Tibial nerve (tissue), 3 donors: ENCODE measurements around the gene RTL10.

ENCODE experiments used
- POLR2A ChIP-seq, 2 donors: fragments of 450-650 bp; IDR thresholded peaks; one replicate each; pipeline ENCODE4 v1.6.1; 2017; ENCODE audit warnings: antibody characterized with exemption in 2 of 2, mild to moderate bottlenecking in 2 of 2, moderate library complexity in 2 of 2
- TF ChIP-seq, protein P1 (sequence below), 5 experiments: fragments of 200-600 bp in 3 of 5; fragments of 450-650 bp in 2 of 5; sonication (generic) in 3 of 5; IDR thresholded peaks; one replicate each; pipeline ENCODE4 v1.5.1; 2016 to 2019; ENCODE audit warnings: antibody characterized with exemption in 5 of 5, mild to moderate bottlenecking in 3 of 5, moderate library complexity in 2 of 5

DNA sequence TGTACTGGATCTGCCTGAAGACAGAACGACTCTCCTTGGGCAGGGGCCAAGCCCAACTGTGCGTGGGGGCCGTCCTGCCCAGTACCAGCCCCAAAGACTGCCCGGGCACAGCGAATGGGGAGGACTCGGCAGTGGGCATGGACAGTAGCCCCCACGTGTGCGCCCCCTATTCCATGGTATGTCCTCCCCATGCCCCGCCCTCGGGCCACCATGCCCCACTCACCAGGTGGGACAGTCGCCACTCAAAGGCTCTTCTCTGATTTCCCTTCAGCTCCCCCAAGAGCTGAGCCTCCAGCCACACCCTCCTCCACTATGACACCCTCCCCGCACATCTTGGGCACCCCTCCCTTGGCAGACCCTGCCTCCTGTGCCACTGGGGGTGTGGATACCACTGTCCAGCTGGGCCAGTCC, 43.5 kb downstream of the RTL10 start:
- TF ChIP-seq, protein P1, sequence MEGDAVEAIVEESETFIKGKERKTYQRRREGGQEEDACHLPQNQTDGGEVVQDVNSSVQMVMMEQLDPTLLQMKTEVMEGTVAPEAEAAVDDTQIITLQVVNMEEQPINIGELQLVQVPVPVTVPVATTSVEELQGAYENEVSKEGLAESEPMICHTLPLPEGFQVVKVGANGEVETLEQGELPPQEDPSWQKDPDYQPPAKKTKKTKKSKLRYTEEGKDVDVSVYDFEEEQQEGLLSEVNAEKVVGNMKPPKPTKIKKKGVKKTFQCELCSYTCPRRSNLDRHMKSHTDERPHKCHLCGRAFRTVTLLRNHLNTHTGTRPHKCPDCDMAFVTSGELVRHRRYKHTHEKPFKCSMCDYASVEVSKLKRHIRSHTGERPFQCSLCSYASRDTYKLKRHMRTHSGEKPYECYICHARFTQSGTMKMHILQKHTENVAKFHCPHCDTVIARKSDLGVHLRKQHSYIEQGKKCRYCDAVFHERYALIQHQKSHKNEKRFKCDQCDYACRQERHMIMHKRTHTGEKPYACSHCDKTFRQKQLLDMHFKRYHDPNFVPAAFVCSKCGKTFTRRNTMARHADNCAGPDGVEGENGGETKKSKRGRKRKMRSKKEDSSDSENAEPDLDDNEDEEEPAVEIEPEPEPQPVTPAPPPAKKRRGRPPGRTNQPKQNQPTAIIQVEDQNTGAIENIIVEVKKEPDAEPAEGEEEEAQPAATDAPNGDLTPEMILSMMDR (IDR thresholded peaks at IDR 0.05): no peak
- TF ChIP-seq POLR2A (IDR thresholded peaks at IDR 0.05): no peak
